ENCODE results near the gene NEFH.

DNA sequence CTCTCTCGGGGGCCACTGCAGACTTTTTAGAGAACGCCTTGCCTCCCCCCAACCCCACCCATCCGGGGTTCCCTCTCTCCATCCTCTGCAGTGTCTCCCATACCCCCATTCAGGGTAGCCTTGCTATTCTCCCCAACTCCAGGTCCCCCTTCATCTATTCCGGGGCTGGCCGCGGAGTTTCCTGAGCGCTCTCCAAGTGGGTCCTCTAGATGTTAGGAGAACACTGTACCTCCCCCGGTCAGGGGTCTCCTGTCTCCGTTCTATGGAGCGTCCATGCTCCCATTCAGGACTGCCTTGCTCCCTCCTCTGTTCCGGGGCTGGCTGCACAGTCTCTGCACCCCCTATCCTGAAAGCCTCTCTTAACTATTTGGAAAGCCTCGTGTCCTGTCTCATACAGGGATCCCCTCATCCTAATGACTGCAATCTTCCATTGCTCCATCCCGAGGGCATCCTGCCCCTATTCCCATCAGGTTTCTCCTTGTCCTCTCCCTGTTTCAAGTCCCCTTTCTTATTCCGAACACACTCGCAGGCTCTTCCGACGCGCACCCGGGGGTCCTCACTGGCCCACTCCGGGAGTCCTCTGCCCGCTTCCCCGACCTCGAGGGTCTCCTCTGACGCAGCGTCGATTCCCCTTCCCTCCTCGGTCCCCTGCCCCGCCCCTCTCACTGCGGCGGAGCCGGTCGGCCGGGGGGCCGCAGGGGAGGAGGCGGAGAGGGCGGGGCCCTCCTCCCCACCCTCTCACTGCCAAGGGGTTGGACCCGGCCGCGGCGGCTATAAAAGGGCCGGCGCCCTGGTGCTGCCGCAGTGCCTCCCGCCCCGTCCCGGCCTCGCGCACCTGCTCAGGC is at the start of gene NEFH:
- TF ChIP-seq, protein P1, sequence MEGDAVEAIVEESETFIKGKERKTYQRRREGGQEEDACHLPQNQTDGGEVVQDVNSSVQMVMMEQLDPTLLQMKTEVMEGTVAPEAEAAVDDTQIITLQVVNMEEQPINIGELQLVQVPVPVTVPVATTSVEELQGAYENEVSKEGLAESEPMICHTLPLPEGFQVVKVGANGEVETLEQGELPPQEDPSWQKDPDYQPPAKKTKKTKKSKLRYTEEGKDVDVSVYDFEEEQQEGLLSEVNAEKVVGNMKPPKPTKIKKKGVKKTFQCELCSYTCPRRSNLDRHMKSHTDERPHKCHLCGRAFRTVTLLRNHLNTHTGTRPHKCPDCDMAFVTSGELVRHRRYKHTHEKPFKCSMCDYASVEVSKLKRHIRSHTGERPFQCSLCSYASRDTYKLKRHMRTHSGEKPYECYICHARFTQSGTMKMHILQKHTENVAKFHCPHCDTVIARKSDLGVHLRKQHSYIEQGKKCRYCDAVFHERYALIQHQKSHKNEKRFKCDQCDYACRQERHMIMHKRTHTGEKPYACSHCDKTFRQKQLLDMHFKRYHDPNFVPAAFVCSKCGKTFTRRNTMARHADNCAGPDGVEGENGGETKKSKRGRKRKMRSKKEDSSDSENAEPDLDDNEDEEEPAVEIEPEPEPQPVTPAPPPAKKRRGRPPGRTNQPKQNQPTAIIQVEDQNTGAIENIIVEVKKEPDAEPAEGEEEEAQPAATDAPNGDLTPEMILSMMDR (IDR thresholded peaks at IDR 0.05), result no peak
- no peak for TF ChIP-seq POLR2A (IDR thresholded peaks at IDR 0.05)

Measured in right lobe of liver (tissue), 4 donors.